Measurements from ENCODE around the gene KNTC1. TPM values are rescaled to one million over a fixed set of nuclear protein-coding genes. Genes with fewer than 3 reads are reported as not detected.

Gene KNTC1
- polyA plus RNA-seq, 3 donors = 35.0 to 48.4 (median 45.9) TPM

Other genes with a start within 250 kb of the KNTC1 start
- gene CLIP1, start 104.6 kb upstream of the KNTC1 start, polyA plus RNA-seq (ENCODE audit: insufficient read length in 3 of 3) = 10 to 100 TPM; 37.4 to 42.7 (median 40.0) TPM
- gene ZCCHC8, start 26.3 kb upstream of the KNTC1 start, polyA plus RNA-seq (ENCODE audit: insufficient read length in 3 of 3) = 10 to 100 TPM; 37.6 to 48.8 (median 39.7) TPM
- 100 to 1,000 TPM; 193 to 227 (median 211) TPM for gene RSRC2, start 313 bp upstream of the KNTC1 start, polyA plus RNA-seq (ENCODE audit: insufficient read length in 3 of 3)
- gene HCAR2, start 176.1 kb downstream of the KNTC1 start, polyA plus RNA-seq (ENCODE audit: insufficient read length in 3 of 3) = under 1 TPM; 0.22 to 0.57 (median 0.34) TPM
- gene HCAR3, start 189.6 kb downstream of the KNTC1 start, polyA plus RNA-seq (ENCODE audit: insufficient read length in 3 of 3) = under 1 TPM; 0.19 to 0.62 (median 0.26) TPM
- 1 to 10 TPM; 2.5 to 2.7 (median 2.7) TPM for gene HCAR1, start 203.6 kb downstream of the KNTC1 start, polyA plus RNA-seq (ENCODE audit: insufficient read length in 3 of 3)
- gene DENR, start 225.6 kb downstream of the KNTC1 start, polyA plus RNA-seq (ENCODE audit: insufficient read length in 3 of 3) = 100 to 1,000 TPM in 1 of 3 donors, 10 to 100 TPM in 2; 88.3 to 102 (median 99.2) TPM
- under 1 TPM; 0.33 to 0.45 (median 0.40) TPM for gene CCDC62, start 247.3 kb downstream of the KNTC1 start, polyA plus RNA-seq (ENCODE audit: insufficient read length in 3 of 3)